ENCODE data around the gene SLC45A3.

DNA sequence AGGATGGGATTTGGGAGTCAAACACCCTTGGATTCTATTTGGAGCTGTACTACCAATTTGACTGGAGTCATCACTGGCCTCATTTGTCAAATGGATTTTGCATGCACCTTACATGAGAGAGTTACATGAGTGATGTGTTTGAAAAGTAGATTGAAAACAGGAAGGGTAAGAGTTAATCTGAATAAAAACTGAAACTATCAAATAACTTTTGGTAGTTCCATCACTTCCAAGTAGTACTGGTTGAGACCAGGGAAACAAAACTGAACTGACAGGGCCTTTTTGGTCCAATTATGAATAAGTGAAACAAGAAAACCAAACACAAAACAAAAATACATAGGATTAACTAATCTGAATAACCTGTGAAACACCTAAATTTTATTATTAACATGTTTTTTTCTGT, 39.5 kb upstream of the SLC45A3 start:
- TF ChIP-seq, protein P1, sequence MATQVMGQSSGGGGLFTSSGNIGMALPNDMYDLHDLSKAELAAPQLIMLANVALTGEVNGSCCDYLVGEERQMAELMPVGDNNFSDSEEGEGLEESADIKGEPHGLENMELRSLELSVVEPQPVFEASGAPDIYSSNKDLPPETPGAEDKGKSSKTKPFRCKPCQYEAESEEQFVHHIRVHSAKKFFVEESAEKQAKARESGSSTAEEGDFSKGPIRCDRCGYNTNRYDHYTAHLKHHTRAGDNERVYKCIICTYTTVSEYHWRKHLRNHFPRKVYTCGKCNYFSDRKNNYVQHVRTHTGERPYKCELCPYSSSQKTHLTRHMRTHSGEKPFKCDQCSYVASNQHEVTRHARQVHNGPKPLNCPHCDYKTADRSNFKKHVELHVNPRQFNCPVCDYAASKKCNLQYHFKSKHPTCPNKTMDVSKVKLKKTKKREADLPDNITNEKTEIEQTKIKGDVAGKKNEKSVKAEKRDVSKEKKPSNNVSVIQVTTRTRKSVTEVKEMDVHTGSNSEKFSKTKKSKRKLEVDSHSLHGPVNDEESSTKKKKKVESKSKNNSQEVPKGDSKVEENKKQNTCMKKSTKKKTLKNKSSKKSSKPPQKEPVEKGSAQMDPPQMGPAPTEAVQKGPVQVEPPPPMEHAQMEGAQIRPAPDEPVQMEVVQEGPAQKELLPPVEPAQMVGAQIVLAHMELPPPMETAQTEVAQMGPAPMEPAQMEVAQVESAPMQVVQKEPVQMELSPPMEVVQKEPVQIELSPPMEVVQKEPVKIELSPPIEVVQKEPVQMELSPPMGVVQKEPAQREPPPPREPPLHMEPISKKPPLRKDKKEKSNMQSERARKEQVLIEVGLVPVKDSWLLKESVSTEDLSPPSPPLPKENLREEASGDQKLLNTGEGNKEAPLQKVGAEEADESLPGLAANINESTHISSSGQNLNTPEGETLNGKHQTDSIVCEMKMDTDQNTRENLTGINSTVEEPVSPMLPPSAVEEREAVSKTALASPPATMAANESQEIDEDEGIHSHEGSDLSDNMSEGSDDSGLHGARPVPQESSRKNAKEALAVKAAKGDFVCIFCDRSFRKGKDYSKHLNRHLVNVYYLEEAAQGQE (IDR thresholded peaks at IDR 0.05; ENCODE audit: insufficient read depth in 1 of 2, low read depth in 2 of 2, low read length in 2 of 2) = no peak
- TF ChIP-seq SIN3A (IDR thresholded peaks at IDR 0.05; ENCODE audit: borderline replicate concordance, insufficient read depth, low read length) (no peak), POLR2AphosphoS5 (IDR thresholded peaks at IDR 0.05; ENCODE audit: low read depth, low read length) (no peak)
